ENCODE results near the gene KAZN.

The KAZN gene

DNA sequence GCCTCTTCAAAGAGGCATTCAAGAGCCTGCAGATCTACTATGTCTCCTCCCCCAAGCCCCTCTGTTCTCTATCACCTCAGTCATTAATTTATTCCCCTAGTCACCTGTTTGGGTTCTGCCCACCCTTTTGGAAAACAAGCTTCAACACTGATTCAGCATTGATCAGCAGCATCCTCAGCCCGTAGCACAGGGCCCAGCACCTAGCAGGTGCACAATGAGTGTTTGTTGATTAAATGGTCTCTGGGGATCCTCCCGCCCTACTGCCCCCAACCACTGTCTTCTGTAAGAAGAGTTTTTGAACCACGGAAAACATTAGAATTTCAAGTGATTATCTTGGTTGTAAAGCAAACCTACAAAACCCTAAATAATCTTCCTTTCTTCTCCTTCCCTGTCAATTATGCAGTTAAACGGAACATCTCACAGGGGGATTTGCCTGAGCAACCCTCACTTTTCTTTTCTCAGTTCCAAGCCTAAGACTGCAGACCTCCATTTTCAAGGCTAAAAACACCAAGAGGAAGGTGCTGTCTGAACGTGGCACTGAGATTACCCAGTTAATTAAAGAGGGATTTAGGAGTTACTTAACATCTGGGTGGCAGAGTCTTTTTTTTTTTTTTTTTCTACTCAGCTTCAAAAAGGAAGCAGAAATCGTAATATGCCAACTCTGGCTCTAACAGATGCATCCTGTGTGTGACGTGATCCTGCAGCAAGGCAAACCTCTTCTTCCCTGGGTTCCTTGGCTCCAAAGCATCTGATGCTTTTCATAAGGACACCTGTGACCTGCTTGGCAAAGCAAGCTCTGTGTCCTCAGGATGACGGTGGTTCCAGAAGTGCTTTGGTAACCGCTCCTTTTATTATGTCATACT is 163.0 kb downstream of the KAZN start:
- in situ Hi-C loops (cut with HindIII; ENCODE audit: low sequenced_read_pairs): no loop called here

- in situ Hi-C loops (cut with HindIII; ENCODE audit: low sequenced_read_pairs): no loop called here
These were observed 165.5 kb downstream of the KAZN start for GRCh38 chr1:14763977-14764376.

DNA sequence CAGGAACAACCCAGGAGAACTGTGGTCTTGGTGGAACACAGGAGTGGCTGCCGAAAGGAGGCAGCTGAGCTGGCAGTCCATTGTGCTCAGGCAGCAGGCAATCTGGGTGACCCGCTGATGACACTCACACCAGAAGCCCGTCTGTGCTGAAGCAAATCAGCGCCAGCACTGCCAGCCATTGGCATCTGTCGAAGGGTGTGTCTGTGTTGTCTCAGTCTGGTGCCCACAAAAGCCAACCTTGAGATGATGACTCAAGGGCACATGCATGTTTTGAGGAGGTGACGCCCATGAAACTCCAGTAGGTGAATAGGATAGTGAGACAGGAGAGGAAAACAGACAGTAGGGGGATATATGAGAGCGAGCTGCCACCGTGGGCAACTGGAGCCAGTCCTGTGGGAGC is 167.3 kb downstream of the KAZN start:
- in situ Hi-C loops (cut with HindIII; ENCODE audit: low sequenced_read_pairs): no loop called here

DNA sequence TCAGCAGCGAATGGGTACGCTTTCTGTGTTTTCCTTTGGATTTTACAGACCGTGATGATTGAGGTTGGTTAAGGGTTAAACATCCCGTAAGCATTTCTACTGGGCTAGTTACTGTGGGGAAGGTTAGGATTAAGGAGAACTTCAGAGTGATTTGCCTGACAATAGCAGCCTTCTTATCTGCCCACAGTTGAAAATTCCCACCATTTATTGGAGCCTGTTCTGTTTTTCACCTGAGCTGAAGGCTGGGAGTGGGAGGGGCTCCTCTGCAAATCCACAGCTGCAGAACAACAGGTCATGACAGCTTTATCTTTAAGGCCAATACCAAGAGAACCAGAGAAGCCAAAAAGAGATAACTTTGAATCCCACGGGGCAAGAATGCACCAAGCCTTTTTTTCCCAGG is 168.6 kb downstream of the KAZN start:
- in situ Hi-C loops (cut with HindIII; ENCODE audit: low sequenced_read_pairs): no loop called here

DNA sequence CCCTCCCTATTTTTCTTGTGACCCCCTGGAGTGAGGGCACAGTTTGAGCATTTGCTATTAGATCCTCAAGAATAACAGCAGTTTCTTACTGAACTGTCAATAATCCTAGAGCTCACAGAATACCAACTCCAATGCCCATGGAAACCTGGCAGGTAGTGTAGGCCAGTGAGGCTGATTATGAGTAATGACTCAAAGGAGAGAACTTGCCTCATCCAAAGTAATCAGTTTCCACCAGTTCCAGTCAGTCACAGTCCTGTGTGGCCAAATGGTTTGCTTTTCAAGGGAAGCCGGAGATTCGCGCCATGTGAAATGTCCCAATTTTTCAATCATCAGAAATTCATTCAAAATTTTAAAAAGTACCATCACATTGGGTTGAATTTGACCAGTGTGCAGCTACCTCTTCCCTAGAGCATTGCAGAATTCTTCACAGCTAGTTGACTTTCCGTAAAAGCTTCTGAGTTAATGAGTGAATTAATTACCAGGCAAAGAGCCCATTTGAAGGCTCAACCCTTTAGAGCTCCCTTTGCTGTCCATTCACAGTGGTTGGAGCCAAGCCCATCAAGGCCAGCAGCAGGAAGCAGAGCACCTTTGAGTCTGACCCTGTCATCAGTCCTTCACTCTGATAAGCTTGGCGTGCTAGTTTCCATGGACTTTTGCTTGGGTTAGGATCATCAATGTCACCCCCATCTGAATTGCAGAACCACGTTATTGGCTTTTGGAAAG is 170.3 kb downstream of the KAZN start:
- in situ Hi-C loops (cut with HindIII; ENCODE audit: low sequenced_read_pairs): no loop called here

GRCh38 chr1:14769486-14770274 is 171.2 kb downstream of the KAZN start:
- in situ Hi-C loops (cut with HindIII; ENCODE audit: low sequenced_read_pairs): no loop called here

DNA sequence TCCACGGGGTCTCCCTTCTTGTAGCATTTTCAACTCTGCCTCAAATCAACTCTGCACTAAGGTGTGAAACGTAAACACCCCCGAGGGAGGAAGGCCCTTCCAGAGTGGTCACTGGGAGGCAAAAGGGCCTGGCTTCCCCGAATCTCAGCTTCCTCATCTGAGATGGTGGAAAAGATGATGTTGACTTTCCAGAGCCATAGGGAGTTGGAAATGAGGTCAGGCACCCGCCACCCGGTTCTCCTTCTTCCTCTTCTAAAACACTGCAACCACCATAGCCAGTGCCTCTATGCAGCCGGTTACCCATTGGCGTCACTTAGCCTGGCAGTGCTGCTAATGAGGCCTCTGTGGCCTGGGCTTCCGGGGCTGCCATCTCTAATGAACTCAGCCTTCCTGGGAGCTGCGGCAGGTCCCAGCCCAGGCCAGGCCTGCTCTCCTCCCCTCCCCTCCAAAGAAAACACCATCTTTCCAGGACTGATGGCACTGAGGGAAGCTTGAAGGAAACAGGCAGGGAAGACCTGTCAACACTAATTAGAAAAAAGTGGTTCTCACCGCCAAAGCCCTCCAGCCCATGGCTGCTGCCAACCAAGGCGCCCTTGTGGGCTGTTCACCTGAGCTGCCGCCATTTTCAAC is 175.0 kb downstream of the KAZN start:
- in situ Hi-C loops (cut with HindIII; ENCODE audit: low sequenced_read_pairs): no loop called here

GRCh38 chr1:14774225-14774624 is 175.7 kb downstream of the KAZN start:
- in situ Hi-C loops (cut with HindIII; ENCODE audit: low sequenced_read_pairs): no loop called here

DNA sequence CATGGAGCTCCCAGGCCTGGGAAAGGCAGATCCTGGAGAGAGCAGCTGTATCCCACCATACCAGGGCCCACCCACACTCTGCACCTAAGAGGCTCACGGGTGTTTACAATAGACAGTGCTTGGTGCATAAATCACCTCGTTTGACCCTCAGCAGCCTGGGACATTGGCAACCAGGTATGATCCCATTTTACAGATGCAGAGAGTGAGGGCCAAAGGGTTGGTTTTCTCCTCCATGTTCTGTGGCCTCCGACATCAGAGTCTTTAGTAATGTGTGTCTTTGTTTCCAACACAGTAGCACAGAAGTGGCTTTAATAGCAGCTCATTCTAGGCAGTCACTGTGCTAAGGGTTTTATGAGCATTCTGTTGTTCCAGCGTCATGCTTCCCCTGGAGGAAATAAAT is 176.5 kb downstream of the KAZN start:
- in situ Hi-C loops (cut with HindIII; ENCODE audit: low sequenced_read_pairs): no loop called here

DNA sequence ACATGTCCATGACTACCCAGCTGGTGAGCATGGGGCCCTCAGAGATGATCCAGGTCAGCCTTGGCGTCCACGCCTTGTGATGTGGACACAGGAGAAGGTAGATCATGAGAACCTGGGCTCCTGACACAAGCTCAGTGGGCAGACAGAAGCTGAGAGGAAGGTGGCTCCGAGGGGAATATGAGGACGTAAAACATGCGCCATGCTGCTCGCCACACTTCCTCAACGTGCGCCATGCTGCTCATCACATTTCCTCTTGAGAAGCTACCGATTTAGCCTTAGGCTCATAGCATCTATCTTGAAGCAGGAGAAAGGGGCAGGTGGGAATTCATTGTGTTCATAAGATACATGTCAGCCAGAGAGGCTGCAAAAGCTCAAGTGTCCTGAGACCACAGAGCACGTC is 176.9 kb downstream of the KAZN start:
- in situ Hi-C loops (cut with HindIII; ENCODE audit: low sequenced_read_pairs): no loop called here

- in situ Hi-C loops (cut with HindIII; ENCODE audit: low sequenced_read_pairs): no loop called here
These were observed 179.3 kb downstream of the KAZN start for GRCh38 chr1:14777516-14778506.

GRCh38 chr1:14778541-14778897 is 180.0 kb downstream of the KAZN start:
- in situ Hi-C loops (cut with HindIII; ENCODE audit: low sequenced_read_pairs): no loop called here

DNA sequence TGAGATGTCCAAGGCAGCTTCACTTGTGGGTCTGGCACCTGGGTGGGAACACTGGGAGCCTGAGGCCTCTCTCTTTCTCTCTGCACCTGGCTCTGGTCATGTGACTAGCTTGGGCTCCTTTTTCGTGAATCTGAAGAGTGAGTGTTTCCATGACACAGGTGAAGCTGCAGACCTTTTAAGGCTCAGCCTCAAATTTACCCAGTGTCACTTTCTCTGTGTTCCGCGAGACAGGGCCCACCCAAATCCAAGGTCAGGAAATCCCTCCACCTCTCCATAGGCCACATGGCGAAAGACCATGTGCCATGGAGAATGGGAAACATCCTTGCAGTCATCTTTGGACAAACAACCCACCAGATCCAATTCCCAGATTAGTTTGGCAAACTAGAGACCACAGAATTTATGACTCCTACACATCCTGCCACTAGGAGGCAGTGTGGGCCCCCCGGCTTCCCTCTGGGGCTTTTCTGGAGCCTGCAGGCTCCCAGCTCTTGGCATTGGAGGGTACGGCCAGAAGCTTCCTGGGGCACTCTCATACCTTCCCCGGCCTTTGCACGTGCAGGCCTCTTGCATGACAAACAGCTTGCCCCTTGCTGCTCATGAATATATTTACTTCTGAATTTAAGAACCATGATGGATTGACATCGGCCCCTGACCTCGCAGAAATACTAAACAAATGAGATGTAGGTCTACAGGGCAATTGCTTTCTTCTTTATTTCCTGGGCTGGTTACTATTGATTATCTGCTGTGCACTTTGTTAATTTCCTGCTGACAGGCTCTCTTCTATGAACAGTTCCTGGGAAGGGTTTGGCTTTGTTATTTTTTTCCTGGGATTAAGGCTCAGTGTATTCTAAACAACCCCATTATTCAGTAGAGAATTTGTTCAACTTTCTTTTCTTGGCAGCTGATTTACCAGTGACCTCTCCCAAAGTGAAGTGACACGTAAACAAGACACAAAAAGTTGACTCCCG is 180.7 kb downstream of the KAZN start:
- in situ Hi-C loops (cut with HindIII; ENCODE audit: low sequenced_read_pairs): no loop called here

GRCh38 chr1:14780271-14780670 is 181.8 kb downstream of the KAZN start:
- in situ Hi-C loops (cut with HindIII; ENCODE audit: low sequenced_read_pairs): no loop called here

- in situ Hi-C loops (cut with HindIII; ENCODE audit: low sequenced_read_pairs): no loop called here
These were observed 183.3 kb downstream of the KAZN start for GRCh38 chr1:14781811-14782210.

GRCh38 chr1:14782741-14783591 is 184.5 kb downstream of the KAZN start:
- in situ Hi-C loops (cut with HindIII; ENCODE audit: low sequenced_read_pairs): no loop called here

GRCh38 chr1:14783592-14783886 is 185.1 kb downstream of the KAZN start:
- in situ Hi-C loops (cut with HindIII; ENCODE audit: low sequenced_read_pairs): no loop called here
